Fibroblast of lung (primary cell): Measurements from ENCODE around the gene CHD3. TPM values are rescaled to one million over a fixed set of nuclear protein-coding genes. Genes with fewer than 3 reads are reported as not detected.

Experiments
- DNase-seq, 2 donors: peaks; one replicate each; pipeline versions ENCODE4 v3.0.0 to v3.0.0-alpha.2; 2010; ENCODE audit warnings: low read depth in 2 of 2
- H2AFZ ChIP-seq: 2 replicates; pipeline ENCODE4 v1.5.1; 2012; ENCODE audit warnings: low read length, control low read depth, inconsistent platforms
- H3K27ac ChIP-seq: 2 replicates; pipeline ENCODE4 v1.5.1; 2011; ENCODE audit warnings: low read length, control low read depth; ENCODE audit not compliant: insufficient read depth
- H3K27me3 ChIP-seq: 2 replicates; pipeline ENCODE4 v1.5.1; 2011; ENCODE audit warnings: mild to moderate bottlenecking, low read length; ENCODE audit not compliant: control insufficient read depth, insufficient read depth
- H3K36me3 ChIP-seq: 2 replicates; pipeline ENCODE4 v1.5.1; 2011; ENCODE audit warnings: low read length; ENCODE audit not compliant: control insufficient read depth, insufficient read depth
- H3K4me1 ChIP-seq: 2 replicates; pipeline ENCODE4 v1.5.1; 2011; ENCODE audit warnings: low read length; ENCODE audit not compliant: control insufficient read depth, insufficient read depth; ENCODE audit errors: extremely low read depth
- H3K4me2 ChIP-seq: 2 replicates; pipeline ENCODE4 v1.5.1; 2011; ENCODE audit warnings: low read length, control low read depth; ENCODE audit not compliant: insufficient read depth; ENCODE audit errors: extremely low read depth
- H3K4me3 ChIP-seq, 4 experiments: fragments of 200-600 bp in 1 of 4; sonication (generic) in 1 of 4; replicated peaks in 1 of 4; 2 replicates each; pipeline ENCODE4 v1.5.1; 2011 to 2016; ENCODE audit warnings: low read length in 4 of 4, low read depth in 3 of 4, mild to moderate bottlenecking in 3 of 4, control low read depth in 2 of 4, inconsistent platforms in 1 of 4, mixed read lengths in 1 of 4; ENCODE audit not compliant: insufficient read depth in 1 of 4; ENCODE audit errors: control extremely low read depth in 1 of 4
- H3K79me2 ChIP-seq: 2 replicates; pipeline ENCODE4 v1.5.1; 2012; ENCODE audit warnings: mild to moderate bottlenecking, low read length, inconsistent platforms; ENCODE audit not compliant: control insufficient read depth, insufficient read depth
- H3K9ac ChIP-seq: 2 replicates; pipeline ENCODE4 v1.5.1; 2011; ENCODE audit warnings: mild to moderate bottlenecking, low read length, control low read depth; ENCODE audit not compliant: insufficient read depth
- H3K9me3 ChIP-seq: 2 replicates; pipeline ENCODE4 v1.5.1; 2012; ENCODE audit warnings: low read depth, low read length; ENCODE audit not compliant: control insufficient read depth, insufficient read depth
- H4K20me1 ChIP-seq: 2 replicates; pipeline ENCODE4 v1.5.1; 2011; ENCODE audit warnings: low read length; ENCODE audit not compliant: control insufficient read depth, insufficient read depth; ENCODE audit errors: extremely low read depth
- EZH2 ChIP-seq: IDR thresholded peaks from 2 replicates; pipeline ENCODE4 v1.5.1; 2012; ENCODE audit warnings: low read length, control low read depth, mild to moderate bottlenecking; ENCODE audit errors: missing control alignments
- polyA plus RNA-seq, 2 donors: library from polyadenylated mRNA; depleted of rRNA in 1 of 2; stranded (reverse) in 1 of 2; unstranded in 1 of 2; fragments of >200 nt; gene quantifications; 2 replicates each; pipeline ENCODE4 v1.2.1, GENCODE V29; 2011 to 2012; ENCODE audit warnings: missing spikeins in 1 of 2
- total RNA-seq: library from RNA; depleted of rRNA; stranded (reverse); fragments of >200 nt; gene quantifications from 2 replicates; pipeline ENCODE4 v1.2.1, GENCODE V29; 2014
- TF ChIP-seq, protein P1 (sequence below), 2 donors: IDR thresholded peaks in 1 of 2; conservative IDR thresholded peaks in 1 of 2; 1 replicate in 1 of 2; 2 replicates in 1 of 2; pipeline ENCODE4 v1.5.1; 2011 to 2012; ENCODE audit warnings: low read length in 2 of 2, control low read depth in 1 of 2, inconsistent platforms in 1 of 2, low read depth in 1 of 2, mild to moderate bottlenecking in 1 of 2

Gene CHD3
- total and polyA plus RNA-seq, 2 donors (not counting 1 experiment from before 2014, with no cell fraction given) = 23.8 to 165 TPM

DNA sequence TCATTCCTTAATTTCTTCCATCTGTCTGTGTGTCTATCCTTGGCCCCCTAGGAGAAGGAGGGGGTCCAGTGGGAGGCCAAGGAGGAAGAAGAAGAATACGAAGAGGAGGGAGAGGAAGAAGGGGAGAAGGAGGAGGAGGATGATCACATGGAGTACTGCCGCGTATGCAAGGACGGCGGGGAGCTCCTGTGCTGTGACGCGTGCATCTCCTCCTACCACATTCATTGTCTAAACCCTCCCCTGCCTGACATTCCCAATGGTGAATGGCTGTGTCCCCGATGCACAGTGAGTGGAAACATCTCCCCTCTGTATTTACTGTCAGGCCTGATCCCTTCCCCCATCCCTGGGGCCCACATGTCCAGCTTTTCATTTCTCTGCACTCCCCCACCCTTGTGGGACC is 6.3 kb downstream of the CHD3 start:
- no peak for DNase-seq
- H3K79me2 ChIP-seq = peaks cover 2% of the 10 kb centered on the region
- H3K27me3 ChIP-seq = no peaks in the 10 kb centered on the region
- H3K27ac ChIP-seq = no peak overlapping the region
- no peak overlapping the region for H3K9ac ChIP-seq
- TF ChIP-seq, protein P1, sequence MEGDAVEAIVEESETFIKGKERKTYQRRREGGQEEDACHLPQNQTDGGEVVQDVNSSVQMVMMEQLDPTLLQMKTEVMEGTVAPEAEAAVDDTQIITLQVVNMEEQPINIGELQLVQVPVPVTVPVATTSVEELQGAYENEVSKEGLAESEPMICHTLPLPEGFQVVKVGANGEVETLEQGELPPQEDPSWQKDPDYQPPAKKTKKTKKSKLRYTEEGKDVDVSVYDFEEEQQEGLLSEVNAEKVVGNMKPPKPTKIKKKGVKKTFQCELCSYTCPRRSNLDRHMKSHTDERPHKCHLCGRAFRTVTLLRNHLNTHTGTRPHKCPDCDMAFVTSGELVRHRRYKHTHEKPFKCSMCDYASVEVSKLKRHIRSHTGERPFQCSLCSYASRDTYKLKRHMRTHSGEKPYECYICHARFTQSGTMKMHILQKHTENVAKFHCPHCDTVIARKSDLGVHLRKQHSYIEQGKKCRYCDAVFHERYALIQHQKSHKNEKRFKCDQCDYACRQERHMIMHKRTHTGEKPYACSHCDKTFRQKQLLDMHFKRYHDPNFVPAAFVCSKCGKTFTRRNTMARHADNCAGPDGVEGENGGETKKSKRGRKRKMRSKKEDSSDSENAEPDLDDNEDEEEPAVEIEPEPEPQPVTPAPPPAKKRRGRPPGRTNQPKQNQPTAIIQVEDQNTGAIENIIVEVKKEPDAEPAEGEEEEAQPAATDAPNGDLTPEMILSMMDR (conservative IDR thresholded peaks at IDR 0.05 in 1 of 2, IDR thresholded peaks at IDR 0.05 in 1 of 2; ENCODE audit: low read depth in 1 of 2, low read length in 2 of 2) = no peak
- no peak for TF ChIP-seq EZH2
- no peaks in the 10 kb centered on the region for H4K20me1 ChIP-seq
- no peaks in the 10 kb centered on the region for H3K9me3 ChIP-seq
- no peak overlapping the region for H3K4me3 ChIP-seq
- H3K4me2 ChIP-seq = no peak overlapping the region
- H3K4me1 ChIP-seq = no peaks in the 10 kb centered on the region
- peaks cover 31% of the 10 kb centered on the region for H3K36me3 ChIP-seq
- no peak overlapping the region for H2AFZ ChIP-seq

DNA sequence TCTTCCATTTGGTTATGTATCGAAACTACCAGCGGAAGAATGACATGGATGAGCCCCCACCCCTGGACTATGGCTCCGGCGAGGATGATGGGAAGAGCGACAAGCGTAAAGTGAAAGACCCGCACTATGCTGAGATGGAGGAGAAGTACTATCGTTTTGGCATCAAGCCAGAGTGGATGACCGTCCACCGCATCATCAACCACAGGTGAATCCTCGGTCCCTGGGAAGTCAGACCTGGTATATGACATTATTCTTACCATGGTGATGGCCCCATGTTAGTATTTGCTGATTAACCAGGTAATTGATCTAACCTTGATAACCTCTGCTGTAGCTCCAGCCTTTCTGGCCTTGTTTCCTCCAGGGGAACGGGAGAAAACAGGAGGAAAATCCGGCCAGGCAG is 8.5 kb downstream of the CHD3 start:
- Histone ChIP-seq H2AFZ (no peak overlapping the region), H3K4me1 (no peaks in the 10 kb centered on the region), H4K20me1 (no peaks in the 10 kb centered on the region), H3K4me2 (no peak overlapping the region), H3K9ac (no peak overlapping the region), H3K27ac (no peak overlapping the region), H3K4me3 (no peak overlapping the region), H3K9me3 (no peaks in the 10 kb centered on the region), H3K36me3 (peaks cover 28% of the 10 kb centered on the region), H3K27me3 (no peaks in the 10 kb centered on the region), H3K79me2 (no peaks in the 10 kb centered on the region)
- TF ChIP-seq, protein P1 (conservative IDR thresholded peaks at IDR 0.05 in 1 of 2, IDR thresholded peaks at IDR 0.05 in 1 of 2; ENCODE audit: low read depth in 1 of 2, low read length in 2 of 2) = no peak
- TF ChIP-seq EZH2 = no peak
- DNase-seq = no peak

DNA sequence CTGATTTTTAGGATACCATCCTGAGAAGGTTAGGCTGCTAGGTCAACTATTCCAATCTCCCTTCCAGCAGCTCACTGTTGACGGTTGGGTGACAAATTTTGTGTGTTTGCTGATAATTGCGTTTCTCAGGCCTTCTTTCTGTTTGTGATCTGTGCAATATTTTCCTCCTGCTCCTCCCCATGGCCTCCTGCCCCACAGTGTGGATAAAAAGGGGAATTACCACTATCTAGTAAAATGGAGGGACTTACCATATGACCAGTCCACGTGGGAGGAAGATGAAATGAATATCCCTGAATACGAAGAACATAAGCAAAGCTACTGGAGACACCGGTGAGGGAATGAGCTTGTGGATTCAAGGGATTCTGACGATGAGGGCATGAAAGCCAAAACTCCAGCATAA is 9.2 kb downstream of the CHD3 start:
- no peaks in the 10 kb centered on the region for H3K9me3 ChIP-seq
- no peak for TF ChIP-seq EZH2
- TF ChIP-seq, protein P1 (conservative IDR thresholded peaks at IDR 0.05 in 1 of 2, IDR thresholded peaks at IDR 0.05 in 1 of 2; ENCODE audit: low read depth in 1 of 2, low read length in 2 of 2) = peak; percentile 62 to 64
- H3K79me2 ChIP-seq = no peaks in the 10 kb centered on the region
- no peak overlapping the region for H3K4me2 ChIP-seq
- H3K27me3 ChIP-seq = no peaks in the 10 kb centered on the region
- H3K4me3 ChIP-seq = no peak overlapping the region
- H3K9ac ChIP-seq = no peak overlapping the region
- no peak overlapping the region for H2AFZ ChIP-seq
- no peaks in the 10 kb centered on the region for H4K20me1 ChIP-seq
- H3K27ac ChIP-seq = no peak overlapping the region
- H3K36me3 ChIP-seq = peaks cover 32% of the 10 kb centered on the region
- peak; percentile 38 to 82 for DNase-seq
- no peaks in the 10 kb centered on the region for H3K4me1 ChIP-seq
